ENCODE measurements around the gene RAB4A.

DNA sequence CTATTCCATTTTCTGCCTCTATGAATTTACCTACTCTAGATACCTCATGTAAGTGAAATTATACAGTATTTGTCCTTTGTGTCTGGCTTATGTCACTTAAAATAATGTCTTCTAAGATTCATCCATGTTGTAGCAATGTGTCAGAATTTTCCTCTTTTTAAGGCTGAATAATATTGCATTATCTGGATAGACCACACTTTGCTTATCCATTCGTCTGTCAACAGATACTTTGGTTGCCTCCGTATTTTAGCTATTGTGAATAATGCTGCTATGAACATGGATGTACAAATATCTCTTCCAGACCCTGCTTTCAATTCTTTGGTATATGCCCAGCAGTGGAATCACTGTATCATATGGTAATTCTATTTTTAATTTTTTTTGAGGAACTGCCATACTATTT lies 82.1 kb downstream of the RAB4A start:
- TF ChIP-seq POLR2AphosphoS5 (IDR thresholded peaks at IDR 0.05), result no peak
- TF ChIP-seq, protein P1, sequence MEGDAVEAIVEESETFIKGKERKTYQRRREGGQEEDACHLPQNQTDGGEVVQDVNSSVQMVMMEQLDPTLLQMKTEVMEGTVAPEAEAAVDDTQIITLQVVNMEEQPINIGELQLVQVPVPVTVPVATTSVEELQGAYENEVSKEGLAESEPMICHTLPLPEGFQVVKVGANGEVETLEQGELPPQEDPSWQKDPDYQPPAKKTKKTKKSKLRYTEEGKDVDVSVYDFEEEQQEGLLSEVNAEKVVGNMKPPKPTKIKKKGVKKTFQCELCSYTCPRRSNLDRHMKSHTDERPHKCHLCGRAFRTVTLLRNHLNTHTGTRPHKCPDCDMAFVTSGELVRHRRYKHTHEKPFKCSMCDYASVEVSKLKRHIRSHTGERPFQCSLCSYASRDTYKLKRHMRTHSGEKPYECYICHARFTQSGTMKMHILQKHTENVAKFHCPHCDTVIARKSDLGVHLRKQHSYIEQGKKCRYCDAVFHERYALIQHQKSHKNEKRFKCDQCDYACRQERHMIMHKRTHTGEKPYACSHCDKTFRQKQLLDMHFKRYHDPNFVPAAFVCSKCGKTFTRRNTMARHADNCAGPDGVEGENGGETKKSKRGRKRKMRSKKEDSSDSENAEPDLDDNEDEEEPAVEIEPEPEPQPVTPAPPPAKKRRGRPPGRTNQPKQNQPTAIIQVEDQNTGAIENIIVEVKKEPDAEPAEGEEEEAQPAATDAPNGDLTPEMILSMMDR (IDR thresholded peaks at IDR 0.05), result no peak
- TF ChIP-seq POLR2A (IDR thresholded peaks at IDR 0.05), result no peak

All from upper lobe of left lung (tissue), 4 donors.